ACC112 (cell line): ENCODE results near the gene SPOCK1.

ENCODE experiments used
- H2AFZ ChIP-seq: fragments of 200-600 bp; sonication (generic); one replicate; pipeline ENCODE4 v1.6.0; 2017; ENCODE audit warnings: antibody characterized with exemption, low read length; ENCODE audit not compliant: unreplicated experiment
- H3K27ac ChIP-seq: fragments of 200-600 bp; sonication (generic); 2 replicates; pipeline ENCODE4 v1.5.1; 2014; ENCODE audit warnings: low read depth, mild to moderate bottlenecking, antibody characterized with exemption, low read length, moderate library complexity
- H3K27me3 ChIP-seq: fragments of 200-600 bp; sonication (generic); 2 replicates; pipeline ENCODE4 v1.6.1; 2014; ENCODE audit warnings: mild to moderate bottlenecking, antibody characterized with exemption, low read length, moderate library complexity, mixed read lengths; ENCODE audit not compliant: insufficient read depth
- H3K36me3 ChIP-seq: fragments of 200-600 bp; sonication (generic); 2 replicates; pipeline ENCODE4 v1.6.1; 2016; ENCODE audit warnings: mild to moderate bottlenecking, antibody characterized with exemption, low read length, moderate library complexity, mixed read lengths; ENCODE audit not compliant: insufficient read depth
- H3K4me1 ChIP-seq: fragments of 200-600 bp; sonication (generic); one replicate; pipeline ENCODE4 v1.6.1; 2016; ENCODE audit warnings: low read length, mixed read lengths; ENCODE audit not compliant: insufficient read depth, unreplicated experiment, control insufficient read depth
- H3K4me3 ChIP-seq: fragments of 200-600 bp; sonication (generic); 2 replicates; pipeline ENCODE4 v1.5.1; 2014; ENCODE audit warnings: mild to moderate bottlenecking, low read depth, low read length
- H3K79me2 ChIP-seq: fragments of 200-600 bp; sonication (generic); one replicate; pipeline ENCODE4 v1.6.0; 2016; ENCODE audit warnings: low read length; ENCODE audit not compliant: control insufficient read depth, unreplicated experiment, insufficient read depth

Gene SPOCK1

GRCh38 chr5:137333928-137334327, 165.2 kb downstream of the SPOCK1 start:
- Histone ChIP-seq H3K4me3 (no peak overlapping the region), H3K27ac (no peak overlapping the region)

DNA sequence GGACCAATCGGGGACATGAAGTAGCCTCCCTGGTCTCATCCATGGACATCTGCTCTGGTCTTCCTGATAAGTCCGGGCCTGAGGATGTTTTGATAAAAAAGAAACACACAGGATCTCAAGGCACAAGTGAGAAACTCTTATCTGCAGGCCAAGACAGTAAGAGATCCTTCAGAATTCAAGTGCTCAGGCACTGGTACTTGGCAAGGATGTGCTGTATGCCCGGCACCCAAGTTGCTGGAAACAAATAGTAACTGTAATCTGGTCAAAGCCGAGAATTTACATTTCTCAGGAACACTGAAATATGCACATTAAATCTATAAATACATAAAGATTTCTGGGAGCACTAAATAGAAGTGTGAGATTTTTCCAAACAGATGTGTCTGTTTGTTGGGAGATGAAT, 165.7 kb downstream of the SPOCK1 start:
- Histone ChIP-seq H3K4me3 (no peak overlapping the region), H3K27ac (no peak overlapping the region), H3K4me1 (no peaks in the 10 kb centered on the region), H3K36me3 (no peaks in the 10 kb centered on the region), H3K79me2 (no peaks in the 10 kb centered on the region), H3K27me3 (no peaks in the 10 kb centered on the region), H2AFZ (no peak overlapping the region)

More at GRCh38 chr5:137333928-137334327, 165.2 kb downstream of the SPOCK1 start:
- Histone ChIP-seq H3K4me1 (no peaks in the 10 kb centered on the region), H3K36me3 (no peaks in the 10 kb centered on the region), H3K79me2 (no peaks in the 10 kb centered on the region), H2AFZ (no peak overlapping the region), H3K27me3 (no peaks in the 10 kb centered on the region)

- no peaks in the 10 kb centered on the region for H3K4me1 ChIP-seq
- H3K4me3 ChIP-seq: no peak overlapping the region
- H2AFZ ChIP-seq: no peak overlapping the region
- no peaks in the 10 kb centered on the region for H3K79me2 ChIP-seq
- H3K27me3 ChIP-seq: no peaks in the 10 kb centered on the region
- no peak overlapping the region for H3K27ac ChIP-seq
- no peaks in the 10 kb centered on the region for H3K36me3 ChIP-seq
These were observed 166.8 kb downstream of the SPOCK1 start for GRCh38 chr5:137332296-137332695.

GRCh38 chr5:137329586-137330296, 169.4 kb downstream of the SPOCK1 start:
- Histone ChIP-seq H3K27me3 (no peaks in the 10 kb centered on the region), H3K36me3 (no peaks in the 10 kb centered on the region), H3K79me2 (no peaks in the 10 kb centered on the region), H2AFZ (no peak overlapping the region), H3K27ac (no peak overlapping the region), H3K4me3 (no peak overlapping the region), H3K4me1 (no peaks in the 10 kb centered on the region)

- H3K4me3 ChIP-seq: no peak overlapping the region
These were observed 170.1 kb downstream of the SPOCK1 start for GRCh38 chr5:137328991-137329390.

GRCh38 chr5:137328463-137328862, 170.7 kb downstream of the SPOCK1 start:
- Histone ChIP-seq H3K4me1 (no peaks in the 10 kb centered on the region), H3K79me2 (no peaks in the 10 kb centered on the region), H3K36me3 (no peaks in the 10 kb centered on the region), H3K27ac (no peak overlapping the region), H3K27me3 (no peaks in the 10 kb centered on the region), H3K4me3 (no peak overlapping the region), H2AFZ (no peak overlapping the region)

More at GRCh38 chr5:137328991-137329390, 170.1 kb downstream of the SPOCK1 start:
- no peaks in the 10 kb centered on the region for H3K4me1 ChIP-seq
- no peaks in the 10 kb centered on the region for H3K36me3 ChIP-seq
- no peaks in the 10 kb centered on the region for H3K27me3 ChIP-seq
- H3K79me2 ChIP-seq: no peaks in the 10 kb centered on the region
- H3K27ac ChIP-seq: no peak overlapping the region
- no peak overlapping the region for H2AFZ ChIP-seq

GRCh38 chr5:137325721-137326120, 173.4 kb downstream of the SPOCK1 start:
- Histone ChIP-seq H2AFZ (no peak overlapping the region), H3K36me3 (no peaks in the 10 kb centered on the region), H3K4me3 (no peak overlapping the region), H3K27ac (no peak overlapping the region), H3K4me1 (peaks cover 3% of the 10 kb centered on the region), H3K27me3 (no peaks in the 10 kb centered on the region), H3K79me2 (no peaks in the 10 kb centered on the region)

GRCh38 chr5:137320056-137321045, 178.8 kb downstream of the SPOCK1 start:
- Histone ChIP-seq H2AFZ (peak overlapping the region; percentile 67), H3K4me1 (peaks cover 28% of the 10 kb centered on the region), H3K27ac (peak overlapping the region; percentile 8), H3K36me3 (no peaks in the 10 kb centered on the region), H3K79me2 (peaks cover 4% of the 10 kb centered on the region), H3K4me3 (no peak overlapping the region), H3K27me3 (no peaks in the 10 kb centered on the region)

GRCh38 chr5:137318027-137318426, 181.1 kb downstream of the SPOCK1 start:
- peaks cover 4% of the 10 kb centered on the region for H3K79me2 ChIP-seq
- H3K4me1 ChIP-seq: peaks cover 28% of the 10 kb centered on the region
- H3K27ac ChIP-seq: no peak overlapping the region
- no peak overlapping the region for H2AFZ ChIP-seq
- no peaks in the 10 kb centered on the region for H3K36me3 ChIP-seq
- H3K4me3 ChIP-seq: no peak overlapping the region
- H3K27me3 ChIP-seq: no peaks in the 10 kb centered on the region

DNA sequence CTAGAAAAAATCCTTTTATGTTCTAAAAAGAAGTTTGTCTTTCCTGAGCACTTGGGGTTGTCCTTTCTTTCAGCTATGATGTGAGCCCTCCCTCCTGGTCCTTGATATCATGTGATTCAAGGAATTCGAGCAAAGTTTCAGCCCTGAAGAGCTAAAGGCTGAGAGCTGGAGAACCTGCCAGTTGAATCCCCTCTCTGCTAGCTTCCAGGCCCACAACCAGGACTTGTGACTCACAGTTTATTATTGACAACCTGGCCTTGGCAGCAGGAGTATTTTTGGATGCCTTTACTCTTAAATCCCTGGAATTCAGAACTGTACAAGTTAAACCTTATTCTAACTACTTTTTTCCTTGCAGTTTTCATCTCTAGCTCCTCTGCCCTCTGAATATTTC, 182.8 kb downstream of the SPOCK1 start:
- Histone ChIP-seq H3K36me3 (no peaks in the 10 kb centered on the region), H2AFZ (no peak overlapping the region), H3K27me3 (no peaks in the 10 kb centered on the region), H3K27ac (no peak overlapping the region), H3K79me2 (peaks cover 4% of the 10 kb centered on the region), H3K4me3 (no peak overlapping the region), H3K4me1 (peaks cover 36% of the 10 kb centered on the region)
